Peyer's patch (tissue), 4 donors: ENCODE data around the gene RAB11FIP5.

ENCODE experiments used
- POLR2A ChIP-seq, 2 donors: fragments of 450-650 bp; IDR thresholded peaks; one replicate each; pipeline ENCODE4 v1.5.1; 2017; ENCODE audit warnings: antibody characterized with exemption in 2 of 2, mild to moderate bottlenecking in 2 of 2, moderate library complexity in 2 of 2
- TF ChIP-seq, protein P1 (sequence below), 6 experiments: fragments of 450-650 bp in 4 of 6; fragments of 200-600 bp in 2 of 6; sonication (generic) in 1 of 6; IDR thresholded peaks; one replicate each; pipeline ENCODE4 v1.5.1; 2017 to 2019; ENCODE audit warnings: antibody characterized with exemption in 6 of 6, mild to moderate bottlenecking in 3 of 6, moderate library complexity in 1 of 6

DNA sequence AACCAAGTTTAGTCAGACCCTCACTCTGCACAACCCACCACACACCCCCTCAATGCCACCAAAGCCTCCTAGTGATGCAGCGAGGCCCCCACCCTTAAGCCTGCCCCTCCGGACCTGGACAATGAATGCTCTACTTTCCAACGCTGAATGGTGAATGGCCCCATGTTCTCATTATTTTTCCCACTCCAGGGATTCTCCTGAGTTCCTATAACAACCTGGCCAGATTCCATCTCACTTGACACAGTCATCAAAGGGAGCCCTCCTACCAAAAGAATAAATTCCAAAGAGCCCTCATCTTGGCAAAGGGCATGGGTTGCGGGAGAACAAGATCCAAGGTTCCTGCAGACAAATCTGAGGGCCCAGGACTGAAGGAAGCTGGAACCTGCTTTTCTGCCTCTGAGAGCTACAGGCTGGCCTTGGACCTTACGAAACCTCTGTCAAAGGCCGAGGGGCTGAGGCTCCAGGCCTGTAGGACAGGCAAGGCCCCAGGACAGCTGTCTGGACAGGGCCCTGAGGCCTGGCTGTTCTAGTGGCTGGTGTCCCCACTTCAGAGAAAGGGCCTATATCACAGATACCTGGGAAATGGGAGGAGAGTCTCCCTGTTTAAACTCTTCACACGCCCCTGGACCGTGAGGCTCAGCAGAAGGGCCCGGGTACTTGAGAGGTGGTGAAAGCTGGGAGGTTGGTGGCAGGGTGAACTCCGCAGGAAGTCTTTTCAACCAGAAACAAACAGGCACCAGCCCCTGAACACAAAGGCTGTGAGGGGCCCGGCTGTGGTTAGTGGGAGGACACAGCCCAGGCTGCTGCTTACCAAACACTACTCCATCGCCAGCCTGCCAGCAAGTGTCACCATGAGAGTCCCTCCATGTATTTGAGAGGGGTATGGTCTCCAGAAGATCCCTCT, 68.6 kb downstream of the RAB11FIP5 start:
- no peak for TF ChIP-seq POLR2A (IDR thresholded peaks at IDR 0.05)
- TF ChIP-seq, protein P1, sequence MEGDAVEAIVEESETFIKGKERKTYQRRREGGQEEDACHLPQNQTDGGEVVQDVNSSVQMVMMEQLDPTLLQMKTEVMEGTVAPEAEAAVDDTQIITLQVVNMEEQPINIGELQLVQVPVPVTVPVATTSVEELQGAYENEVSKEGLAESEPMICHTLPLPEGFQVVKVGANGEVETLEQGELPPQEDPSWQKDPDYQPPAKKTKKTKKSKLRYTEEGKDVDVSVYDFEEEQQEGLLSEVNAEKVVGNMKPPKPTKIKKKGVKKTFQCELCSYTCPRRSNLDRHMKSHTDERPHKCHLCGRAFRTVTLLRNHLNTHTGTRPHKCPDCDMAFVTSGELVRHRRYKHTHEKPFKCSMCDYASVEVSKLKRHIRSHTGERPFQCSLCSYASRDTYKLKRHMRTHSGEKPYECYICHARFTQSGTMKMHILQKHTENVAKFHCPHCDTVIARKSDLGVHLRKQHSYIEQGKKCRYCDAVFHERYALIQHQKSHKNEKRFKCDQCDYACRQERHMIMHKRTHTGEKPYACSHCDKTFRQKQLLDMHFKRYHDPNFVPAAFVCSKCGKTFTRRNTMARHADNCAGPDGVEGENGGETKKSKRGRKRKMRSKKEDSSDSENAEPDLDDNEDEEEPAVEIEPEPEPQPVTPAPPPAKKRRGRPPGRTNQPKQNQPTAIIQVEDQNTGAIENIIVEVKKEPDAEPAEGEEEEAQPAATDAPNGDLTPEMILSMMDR (IDR thresholded peaks at IDR 0.05) = no peak
